DND-41 (cell line): Measurements from ENCODE around the gene CDC42SE2.

ENCODE experiments used
- ATAC-seq: fragments of 200-7000 bp; cut with Tn5 transposase; 3 replicates; pipeline ENCODE4 v1.9.1; 2021; ENCODE audit warnings: low read depth; ENCODE audit not compliant: insufficient read depth
- DNase-seq: peaks from one replicate; pipeline ENCODE4 v3.0.0-alpha.2; 2020
- H2AFZ ChIP-seq: 2 replicates; pipeline ENCODE4 v1.6.0; 2012; ENCODE audit warnings: low read depth, low read length
- H3K27ac ChIP-seq: 2 replicates; pipeline ENCODE4 v1.5.1; 2012; ENCODE audit warnings: low read length, inconsistent platforms
- H3K27me3 ChIP-seq: fragments of 200-600 bp; sonication (generic); 2 replicates; pipeline ENCODE4 v1.6.0; 2012; ENCODE audit warnings: low read length, mild to moderate bottlenecking, inconsistent platforms; ENCODE audit not compliant: insufficient read depth, poor library complexity
- H3K36me3 ChIP-seq: 2 replicates; pipeline ENCODE4 v1.5.1; 2012; ENCODE audit warnings: low read length, inconsistent platforms; ENCODE audit not compliant: insufficient read depth
- H3K4me1 ChIP-seq: 2 replicates; pipeline ENCODE4 v1.5.1; 2012; ENCODE audit warnings: mild to moderate bottlenecking, low read length; ENCODE audit not compliant: insufficient read depth
- H3K4me2 ChIP-seq: 2 replicates; pipeline ENCODE4 v1.6.0; 2012; ENCODE audit warnings: mild to moderate bottlenecking, moderate library complexity, low read length, inconsistent platforms; ENCODE audit not compliant: insufficient read depth
- H3K4me3 ChIP-seq, 2 experiments: fragments of 200-600 bp in 1 of 2; shearing (Covaris generic) in 1 of 2; 2 replicates each; pipeline ENCODE4 v1.5.1; 2012 to 2016; ENCODE audit warnings: inconsistent platforms in 2 of 2, low read length in 2 of 2, mild to moderate bottlenecking in 2 of 2, low read depth in 1 of 2, moderate library complexity in 1 of 2
- H3K79me2 ChIP-seq: 2 replicates; pipeline ENCODE4 v1.6.0; 2012; ENCODE audit warnings: low read length, inconsistent platforms; ENCODE audit not compliant: insufficient read depth
- H3K9ac ChIP-seq: 2 replicates; pipeline ENCODE4 v1.6.0; 2012; ENCODE audit warnings: low read depth, mild to moderate bottlenecking, inconsistent platforms, low read length, moderate library complexity
- H3K9me3 ChIP-seq: 2 replicates; pipeline ENCODE4 v1.5.1; 2012; ENCODE audit warnings: low read length, moderate library complexity, mild to moderate bottlenecking, inconsistent platforms; ENCODE audit not compliant: insufficient read depth, severe bottlenecking
- H4K20me1 ChIP-seq: 2 replicates; pipeline ENCODE4 v1.6.0; 2012; ENCODE audit warnings: low read length; ENCODE audit not compliant: insufficient read depth
- CTCF ChIP-seq: IDR thresholded peaks from 2 replicates; pipeline ENCODE4 v1.5.1; 2012; ENCODE audit warnings: borderline replicate concordance, low read length, moderate library complexity, mild to moderate bottlenecking; ENCODE audit not compliant: poor library complexity, severe bottlenecking; ENCODE audit errors: extremely low read depth
- EZH2 ChIP-seq: IDR thresholded peaks from 3 replicates; pipeline ENCODE4 v1.6.1; 2012; ENCODE audit warnings: borderline replicate concordance, low read depth, mild to moderate bottlenecking, moderate library complexity, low read length, inconsistent platforms; ENCODE audit not compliant: severe bottlenecking

The CDC42SE2 gene

GRCh38 chr5:131406076-131406475 lies 142.2 kb downstream of the CDC42SE2 start:
- no peak overlapping the region for H3K27ac ChIP-seq
- peaks cover 26% of the 10 kb centered on the region for H3K36me3 ChIP-seq
- peaks cover 9% of the 10 kb centered on the region for H3K9me3 ChIP-seq
- no peak overlapping the region for H3K9ac ChIP-seq
- TF ChIP-seq EZH2 (no peak), CTCF (no peak)
- no peaks in the 10 kb centered on the region for H3K79me2 ChIP-seq
- DNase-seq (no peak), ATAC-seq (no peak)
- no peaks in the 10 kb centered on the region for H3K4me1 ChIP-seq
- H2AFZ ChIP-seq: no peak overlapping the region
- H3K4me2 ChIP-seq: no peak overlapping the region
- H4K20me1 ChIP-seq: no peaks in the 10 kb centered on the region
- no peaks in the 10 kb centered on the region for H3K27me3 ChIP-seq
- no peak overlapping the region for H3K4me3 ChIP-seq

GRCh38 chr5:131406975-131407638 lies 143.3 kb downstream of the CDC42SE2 start:
- no peaks in the 10 kb centered on the region for H3K27me3 ChIP-seq
- no peak overlapping the region for H3K9ac ChIP-seq
- no peak for TF ChIP-seq CTCF
- TF ChIP-seq EZH2: no peak
- no peak overlapping the region for H2AFZ ChIP-seq
- no peaks in the 10 kb centered on the region for H3K79me2 ChIP-seq
- no peak overlapping the region for H3K27ac ChIP-seq
- H3K4me1 ChIP-seq: no peaks in the 10 kb centered on the region
- H3K9me3 ChIP-seq: peaks cover 6% of the 10 kb centered on the region
- no peaks in the 10 kb centered on the region for H4K20me1 ChIP-seq
- H3K4me3 ChIP-seq: no peak overlapping the region
- DNase-seq (no peak), ATAC-seq (no peak)
- H3K4me2 ChIP-seq: no peak overlapping the region
- H3K36me3 ChIP-seq: peaks cover 27% of the 10 kb centered on the region

- DNase-seq: peak; percentile 13
- Histone ChIP-seq H3K9me3 (no peaks in the 10 kb centered on the region), H3K4me3 (no peak overlapping the region), H3K27me3 (no peaks in the 10 kb centered on the region), H3K9ac (no peak overlapping the region), H3K36me3 (peaks cover 6% of the 10 kb centered on the region; the same call in 1 of the 2 replicates), H3K4me2 (no peak overlapping the region), H4K20me1 (no peaks in the 10 kb centered on the region), H3K27ac (no peak overlapping the region), H3K79me2 (no peaks in the 10 kb centered on the region), H3K4me1 (peaks cover 6% of the 10 kb centered on the region), H2AFZ (no peak overlapping the region)
- TF ChIP-seq EZH2: no peak
- TF ChIP-seq CTCF: no peak
- peak; percentile 60 for ATAC-seq
Measured at GRCh38 chr5:131413605-131414559, 150.0 kb downstream of the CDC42SE2 start.
